Peyer's patch (tissue), 4 donors: ENCODE measurements around the gene DIPK1C. TPM values are rescaled to one million over a fixed set of nuclear protein-coding genes. Genes with fewer than 3 reads are reported as not detected.

Source experiments
- DNase-seq, 3 donors: peaks; one replicate each; pipeline ENCODE4 v3.0.0-alpha.2; 2017 to 2019
- H3K27ac ChIP-seq, 4 donors: fragments of 200-600 bp; sonication (generic); one replicate each; pipeline ENCODE4 v1.5.1; 2016 to 2019
- H3K27me3 ChIP-seq, 2 donors: fragments of 200-600 bp; sonication (generic); one replicate each; pipeline ENCODE4 v1.5.1; 2019
- H3K36me3 ChIP-seq, 3 donors: fragments of 200-600 bp; sonication (generic); one replicate each; pipeline ENCODE4 v1.5.1; 2016 to 2019
- H3K4me1 ChIP-seq, 4 donors: fragments of 200-600 bp; sonication (generic); one replicate each; pipeline ENCODE4 v1.5.1; 2016 to 2019
- H3K4me3 ChIP-seq, 4 donors: fragments of 200-600 bp; sonication (generic); 1 replicate in 3 of 4; 2 replicates in 1 of 4; pipeline ENCODE4 v1.5.1; 2016 to 2019; ENCODE audit warnings: mild to moderate bottlenecking in 1 of 4
- H3K9me3 ChIP-seq, 4 donors: fragments of 200-600 bp; sonication (generic); one replicate each; pipeline ENCODE4 v1.5.1; 2016 to 2019; ENCODE audit warnings: mild to moderate bottlenecking in 1 of 4
- POLR2A ChIP-seq, 2 donors: fragments of 450-650 bp; IDR thresholded peaks; one replicate each; pipeline ENCODE4 v1.5.1; 2017; ENCODE audit warnings: antibody characterized with exemption in 2 of 2, mild to moderate bottlenecking in 2 of 2, moderate library complexity in 2 of 2
- total RNA-seq, 4 donors: library from RNA; depleted of rRNA; stranded (reverse); fragments of >200 nt; gene quantifications; one replicate each; pipeline ENCODE4 v1.1.0, GENCODE V29; 2016
- TF ChIP-seq, protein P1 (sequence below), 6 experiments: fragments of 450-650 bp in 4 of 6; fragments of 200-600 bp in 2 of 6; sonication (generic) in 1 of 6; IDR thresholded peaks; one replicate each; pipeline ENCODE4 v1.5.1; 2017 to 2019; ENCODE audit warnings: antibody characterized with exemption in 6 of 6, mild to moderate bottlenecking in 3 of 6, moderate library complexity in 1 of 6

DIPK1C gene
- total RNA-seq, 4 donors from 2014 or later = 0.70 to 0.83 TPM; not detected in 2

- Histone ChIP-seq H3K9me3 (no peaks in the 10 kb centered on the region), H3K27me3 (no peaks in the 10 kb centered on the region), H3K36me3 (no peaks in the 10 kb centered on the region), H3K4me3 (no peak overlapping the region), H3K4me1 (no peaks in the 10 kb centered on the region), H3K27ac (no peak overlapping the region)
- DNase-seq = no peak
- TF ChIP-seq POLR2A (IDR thresholded peaks at IDR 0.05) = no peak
- TF ChIP-seq, protein P1, sequence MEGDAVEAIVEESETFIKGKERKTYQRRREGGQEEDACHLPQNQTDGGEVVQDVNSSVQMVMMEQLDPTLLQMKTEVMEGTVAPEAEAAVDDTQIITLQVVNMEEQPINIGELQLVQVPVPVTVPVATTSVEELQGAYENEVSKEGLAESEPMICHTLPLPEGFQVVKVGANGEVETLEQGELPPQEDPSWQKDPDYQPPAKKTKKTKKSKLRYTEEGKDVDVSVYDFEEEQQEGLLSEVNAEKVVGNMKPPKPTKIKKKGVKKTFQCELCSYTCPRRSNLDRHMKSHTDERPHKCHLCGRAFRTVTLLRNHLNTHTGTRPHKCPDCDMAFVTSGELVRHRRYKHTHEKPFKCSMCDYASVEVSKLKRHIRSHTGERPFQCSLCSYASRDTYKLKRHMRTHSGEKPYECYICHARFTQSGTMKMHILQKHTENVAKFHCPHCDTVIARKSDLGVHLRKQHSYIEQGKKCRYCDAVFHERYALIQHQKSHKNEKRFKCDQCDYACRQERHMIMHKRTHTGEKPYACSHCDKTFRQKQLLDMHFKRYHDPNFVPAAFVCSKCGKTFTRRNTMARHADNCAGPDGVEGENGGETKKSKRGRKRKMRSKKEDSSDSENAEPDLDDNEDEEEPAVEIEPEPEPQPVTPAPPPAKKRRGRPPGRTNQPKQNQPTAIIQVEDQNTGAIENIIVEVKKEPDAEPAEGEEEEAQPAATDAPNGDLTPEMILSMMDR (IDR thresholded peaks at IDR 0.05) = no peak
Observed at GRCh38 chr18:74450626-74451025, 6.5 kb downstream of the DIPK1C start.

DNA sequence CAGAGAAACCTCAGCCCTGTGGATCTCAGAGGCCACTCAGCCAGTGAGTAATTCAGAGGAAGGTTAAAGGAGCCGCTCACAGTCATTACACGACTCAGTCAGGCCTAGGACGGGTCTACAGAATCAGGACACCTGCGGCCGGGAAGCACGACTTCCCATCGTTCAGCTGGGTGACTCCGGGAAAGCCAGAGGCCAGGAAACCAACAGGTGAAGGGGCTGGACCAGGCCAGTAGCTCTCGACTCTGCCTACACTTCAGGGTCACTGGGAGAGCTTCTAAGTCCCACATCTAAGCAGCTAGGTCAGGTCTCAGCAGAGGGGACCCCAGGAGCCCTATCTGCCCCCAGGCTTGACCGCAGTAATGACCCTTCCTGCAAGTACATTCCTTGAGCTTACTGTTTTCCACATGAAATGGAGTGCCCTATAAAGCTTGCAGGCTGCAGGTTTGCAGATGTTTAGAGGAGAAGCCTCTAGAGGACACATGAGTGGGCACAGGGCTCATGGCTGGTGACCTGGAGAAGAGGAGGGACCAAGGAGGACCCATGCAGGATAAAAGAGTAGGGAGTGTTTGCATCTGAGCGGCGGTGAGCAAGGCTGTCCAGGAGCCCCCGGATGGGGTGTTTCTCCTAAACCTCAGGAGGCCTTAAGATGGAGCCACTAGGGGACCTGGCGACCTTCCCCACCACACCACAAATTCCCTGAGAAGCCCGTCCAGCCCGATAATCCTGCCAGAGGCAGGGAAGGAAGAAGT lies 9.5 kb downstream of the DIPK1C start:
- H3K36me3 ChIP-seq = no peaks in the 10 kb centered on the region
- H3K27me3 ChIP-seq = no peaks in the 10 kb centered on the region
- no peak for DNase-seq
- H3K27ac ChIP-seq = no peak overlapping the region
- no peak overlapping the region for H3K4me3 ChIP-seq
- no peaks in the 10 kb centered on the region for H3K9me3 ChIP-seq
- no peaks in the 10 kb centered on the region for H3K4me1 ChIP-seq
- TF ChIP-seq POLR2A (IDR thresholded peaks at IDR 0.05) = no peak
- TF ChIP-seq, protein P1 (IDR thresholded peaks at IDR 0.05) = no peak

GRCh38 chr18:74446631-74447403 lies 10.3 kb downstream of the DIPK1C start:
- H3K4me3 ChIP-seq = no peak overlapping the region
- TF ChIP-seq, protein P1 (IDR thresholded peaks at IDR 0.05) = no peak
- no peak for TF ChIP-seq POLR2A (IDR thresholded peaks at IDR 0.05)
- H3K27me3 ChIP-seq = no peaks in the 10 kb centered on the region
- H3K9me3 ChIP-seq = no peaks in the 10 kb centered on the region
- no peaks in the 10 kb centered on the region for H3K36me3 ChIP-seq
- DNase-seq = no peak
- H3K27ac ChIP-seq = no peak overlapping the region
- no peaks in the 10 kb centered on the region for H3K4me1 ChIP-seq

DNA sequence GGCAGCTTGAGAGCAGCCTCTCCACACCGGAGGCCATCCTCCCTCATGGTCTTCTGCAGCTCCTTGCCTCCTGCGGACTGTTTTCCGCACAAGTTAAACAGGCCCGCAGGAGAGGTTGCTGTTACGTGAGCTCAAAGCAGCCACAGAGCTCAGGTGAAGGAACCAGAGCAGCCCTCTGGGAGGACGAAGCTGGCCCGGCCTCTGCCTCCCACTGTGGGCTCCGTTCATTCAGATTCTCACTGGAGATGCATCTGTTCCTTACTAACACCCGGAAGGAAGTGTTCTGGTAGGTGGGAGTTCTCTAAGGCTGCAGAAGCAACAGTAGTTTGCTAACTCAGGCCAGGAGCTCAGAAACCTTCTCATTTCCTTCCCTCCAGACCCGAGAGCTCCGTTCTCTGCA lies 10.9 kb downstream of the DIPK1C start:
- Histone ChIP-seq H3K36me3 (no peaks in the 10 kb centered on the region), H3K4me1 (no peaks in the 10 kb centered on the region), H3K27me3 (no peaks in the 10 kb centered on the region), H3K27ac (no peak overlapping the region), H3K9me3 (no peaks in the 10 kb centered on the region), H3K4me3 (no peak overlapping the region)
- TF ChIP-seq POLR2A (IDR thresholded peaks at IDR 0.05) = no peak
- TF ChIP-seq, protein P1 (IDR thresholded peaks at IDR 0.05) = no peak
- DNase-seq = no peak

DNA sequence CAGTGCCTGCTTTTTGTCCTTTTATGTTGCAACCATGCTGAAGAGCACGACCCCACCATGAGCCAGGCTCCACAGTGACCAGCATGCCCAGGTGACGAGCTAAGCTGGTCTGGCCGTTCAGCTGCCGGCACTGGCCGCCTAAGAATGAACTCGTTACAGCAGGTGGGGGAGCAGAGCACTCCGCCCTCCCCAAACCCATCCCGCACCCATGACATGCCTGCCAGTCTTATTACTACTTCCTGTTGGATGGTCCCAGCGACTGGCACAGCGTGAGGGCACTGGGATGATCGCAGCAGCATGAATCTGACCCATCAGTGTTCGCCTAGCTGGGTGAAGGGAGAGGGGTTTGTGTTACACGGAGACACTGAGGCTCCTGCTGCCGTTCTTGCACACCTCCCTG lies 11.5 kb downstream of the DIPK1C start:
- DNase-seq = no peak
- Histone ChIP-seq H3K27ac (no peak overlapping the region), H3K4me1 (no peaks in the 10 kb centered on the region), H3K9me3 (no peaks in the 10 kb centered on the region), H3K27me3 (no peaks in the 10 kb centered on the region), H3K36me3 (no peaks in the 10 kb centered on the region), H3K4me3 (no peak overlapping the region)
- TF ChIP-seq POLR2A (IDR thresholded peaks at IDR 0.05) = no peak
- TF ChIP-seq, protein P1 (IDR thresholded peaks at IDR 0.05) = no peak
